MG63 (cell line): ENCODE data around the gene GLYAT. TPM values are rescaled to one million over a fixed set of nuclear protein-coding genes. Genes with fewer than 3 reads are reported as not detected.

Experiments used
- DNase-seq: peaks from one replicate; pipeline ENCODE4 v3.0.0-alpha.2; 2020
- H3K27me3 ChIP-seq: fragments of 250-450 bp; sonication (Bioruptor Pico); 2 replicates; pipeline ENCODE4 v1.5.1; 2020; ENCODE audit warnings: mild to moderate bottlenecking, moderate library complexity
- H3K36me3 ChIP-seq: fragments of 250-450 bp; sonication (Bioruptor Pico); 2 replicates; pipeline ENCODE4 v1.5.1; 2020; ENCODE audit warnings: mild to moderate bottlenecking, moderate library complexity
- H3K4me3 ChIP-seq: fragments of 250-450 bp; sonication (Bioruptor Pico); 2 replicates; pipeline ENCODE4 v1.5.1; 2020; ENCODE audit warnings: mild to moderate bottlenecking, moderate library complexity
- H3K9me3 ChIP-seq: fragments of 250-450 bp; sonication (Bioruptor Pico); 2 replicates; pipeline ENCODE4 v1.5.1; 2020; ENCODE audit warnings: mild to moderate bottlenecking, moderate library complexity
- total RNA-seq: library from RNA; depleted of rRNA; stranded (reverse); fragments of >200 nt; shearing (Covaris generic); gene quantifications from 2 replicates; pipeline ENCODE4 v1.2.3, GENCODE V29; 2014; ENCODE audit warnings: low replicate concordance

GLYAT gene
- total RNA-seq, 1 experiment from 2014 or later: not detected

- H3K27me3 ChIP-seq: no peaks in the 10 kb centered on the region
Observed at GRCh38 chr11:58762284-58763119, 30.8 kb upstream of the GLYAT start.

GRCh38 chr11:58757439-58757838 lies 25.7 kb upstream of the GLYAT start:
- H3K9me3 ChIP-seq: no peaks in the 10 kb centered on the region
- no peaks in the 10 kb centered on the region for H3K27me3 ChIP-seq
- no peak for DNase-seq
- no peak overlapping the region for H3K4me3 ChIP-seq
- H3K36me3 ChIP-seq: no peaks in the 10 kb centered on the region

More at GRCh38 chr11:58762284-58763119, 30.8 kb upstream of the GLYAT start:
- Histone ChIP-seq H3K9me3 (no peaks in the 10 kb centered on the region), H3K4me3 (no peak overlapping the region), H3K36me3 (no peaks in the 10 kb centered on the region)
- no peak for DNase-seq

GRCh38 chr11:58745705-58746364 lies 14.1 kb upstream of the GLYAT start:
- DNase-seq: no peak
- Histone ChIP-seq H3K27me3 (no peaks in the 10 kb centered on the region), H3K4me3 (no peak overlapping the region), H3K36me3 (no peaks in the 10 kb centered on the region), H3K9me3 (no peaks in the 10 kb centered on the region)

- Histone ChIP-seq H3K27me3 (no peaks in the 10 kb centered on the region), H3K4me3 (no peak overlapping the region)
- DNase-seq: no peak
Observed at GRCh38 chr11:58744988-58745704, 13.4 kb upstream of the GLYAT start.

GRCh38 chr11:58742981-58743880 lies 11.5 kb upstream of the GLYAT start:
- no peak for DNase-seq
- H3K4me3 ChIP-seq: no peak overlapping the region

More at GRCh38 chr11:58744988-58745704, 13.4 kb upstream of the GLYAT start:
- no peaks in the 10 kb centered on the region for H3K36me3 ChIP-seq
- H3K9me3 ChIP-seq: no peaks in the 10 kb centered on the region

GRCh38 chr11:58742140-58742539 lies 10.4 kb upstream of the GLYAT start:
- no peaks in the 10 kb centered on the region for H3K27me3 ChIP-seq
- no peaks in the 10 kb centered on the region for H3K9me3 ChIP-seq
- no peak for DNase-seq
- H3K4me3 ChIP-seq: no peak overlapping the region
- H3K36me3 ChIP-seq: no peaks in the 10 kb centered on the region

More at GRCh38 chr11:58742981-58743880, 11.5 kb upstream of the GLYAT start:
- Histone ChIP-seq H3K27me3 (no peaks in the 10 kb centered on the region), H3K9me3 (no peaks in the 10 kb centered on the region), H3K36me3 (no peaks in the 10 kb centered on the region)

- Histone ChIP-seq H3K36me3 (no peaks in the 10 kb centered on the region), H3K4me3 (no peak overlapping the region), H3K9me3 (no peaks in the 10 kb centered on the region), H3K27me3 (no peaks in the 10 kb centered on the region)
- no peak for DNase-seq
Observed at GRCh38 chr11:58741127-58741526, 9.4 kb upstream of the GLYAT start.

- H3K27me3 ChIP-seq: no peaks in the 10 kb centered on the region
- H3K9me3 ChIP-seq: no peaks in the 10 kb centered on the region
- no peaks in the 10 kb centered on the region for H3K36me3 ChIP-seq
- H3K4me3 ChIP-seq: no peak overlapping the region
- DNase-seq: no peak
Observed at GRCh38 chr11:58740447-58740846, 8.7 kb upstream of the GLYAT start.

- H3K36me3 ChIP-seq: no peaks in the 10 kb centered on the region
- no peak overlapping the region for H3K4me3 ChIP-seq
- H3K27me3 ChIP-seq: no peaks in the 10 kb centered on the region
- no peaks in the 10 kb centered on the region for H3K9me3 ChIP-seq
- no peak for DNase-seq
Observed at GRCh38 chr11:58739725-58740430, 8.1 kb upstream of the GLYAT start.

GRCh38 chr11:58734681-58735490 lies 3.1 kb upstream of the GLYAT start:
- no peak overlapping the region for H3K4me3 ChIP-seq

GRCh38 chr11:58730507-58731089 lies 1.1 kb downstream of the GLYAT start:
- DNase-seq: no peak
- Histone ChIP-seq H3K9me3 (no peaks in the 10 kb centered on the region), H3K27me3 (no peaks in the 10 kb centered on the region), H3K36me3 (no peaks in the 10 kb centered on the region), H3K4me3 (no peak overlapping the region)

More at GRCh38 chr11:58734681-58735490, 3.1 kb upstream of the GLYAT start:
- no peak for DNase-seq
- no peaks in the 10 kb centered on the region for H3K9me3 ChIP-seq
- no peaks in the 10 kb centered on the region for H3K27me3 ChIP-seq
- no peaks in the 10 kb centered on the region for H3K36me3 ChIP-seq

GRCh38 chr11:58727415-58727797 lies 4.3 kb downstream of the GLYAT start:
- DNase-seq: no peak
- no peaks in the 10 kb centered on the region for H3K27me3 ChIP-seq
- no peak overlapping the region for H3K4me3 ChIP-seq
- H3K9me3 ChIP-seq: no peaks in the 10 kb centered on the region
- no peaks in the 10 kb centered on the region for H3K36me3 ChIP-seq

GRCh38 chr11:58726737-58727414 lies 4.9 kb downstream of the GLYAT start:
- no peak for DNase-seq
- no peaks in the 10 kb centered on the region for H3K27me3 ChIP-seq
- no peak overlapping the region for H3K4me3 ChIP-seq
- H3K9me3 ChIP-seq: no peaks in the 10 kb centered on the region
- H3K36me3 ChIP-seq: no peaks in the 10 kb centered on the region

- 0 out of 2 replicates have a peak, but pooled peaks cover 2% of the 10 kb centered on the region for H3K9me3 ChIP-seq
- no peak overlapping the region for H3K4me3 ChIP-seq
- no peaks in the 10 kb centered on the region for H3K27me3 ChIP-seq
- no peak for DNase-seq
- H3K36me3 ChIP-seq: no peaks in the 10 kb centered on the region
Observed at GRCh38 chr11:58719406-58720117, 12.2 kb downstream of the GLYAT start.
